H1 (cell line): ENCODE results near the gene ZC3H18.

Source experiments
- CTCF ChIP-seq, 3 experiments: IDR thresholded peaks; 1 replicate in 2 of 3; 2 replicates in 1 of 3; pipeline versions ENCODE4 v1.5.1 to v1.6.1; 2011; ENCODE audit warnings: low read length in 3 of 3, mild to moderate bottlenecking in 3 of 3, inconsistent platforms in 2 of 3, low read depth in 1 of 3, moderate library complexity in 1 of 3; ENCODE audit not compliant: insufficient read depth in 1 of 3; ENCODE audit errors: control extremely low read depth in 1 of 3
- POLR2A ChIP-seq, 2 experiments: IDR thresholded peaks; 1 replicate in 1 of 2; 2 replicates in 1 of 2; pipeline ENCODE4 v1.6.1; 2011; ENCODE audit warnings: low read depth in 2 of 2, low read length in 2 of 2, mild to moderate bottlenecking in 2 of 2; ENCODE audit errors: control extremely low read depth in 1 of 2

- no peak for TF ChIP-seq POLR2A (IDR thresholded peaks at IDR 0.05; ENCODE audit: control extremely low read depth in 1 of 2, low read depth in 2 of 2, low read length in 2 of 2)
- peak; percentile 48 to 58 (median 48) for TF ChIP-seq CTCF (IDR thresholded peaks at IDR 0.05; ENCODE audit: control extremely low read depth in 1 of 3, insufficient read depth in 1 of 3, low read depth in 1 of 3, low read length in 3 of 3)
Observed at GRCh38 chr16:88558457-88559442, 11.5 kb upstream of the ZC3H18 start.
